Keratinocyte (primary cell): ENCODE results near the gene TGDS. TPM values are rescaled to one million over a fixed set of nuclear protein-coding genes. Genes with fewer than 3 reads are reported as not detected.

Source experiments
- DNase-seq: peaks from one replicate; pipeline ENCODE4 v3.0.0-alpha.2; 2011; ENCODE audit warnings: low read depth, missing footprints, low spot score
- FAIRE-seq: peaks from 2 replicates; lab custom pipeline; 2011; peaks lifted over from hg19 to GRCh38; lab: Jason Lieb, UNC
- H2AFZ ChIP-seq: 2 replicates; pipeline ENCODE4 v1.6.0; 2012; ENCODE audit warnings: low read length, control low read depth, inconsistent platforms; ENCODE audit not compliant: control insufficient read depth
- H3K27ac ChIP-seq: 2 replicates; pipeline ENCODE4 v1.5.1; 2011; ENCODE audit warnings: low read length; ENCODE audit not compliant: control insufficient read depth, insufficient read depth
- H3K27me3 ChIP-seq: 3 replicates; pipeline ENCODE4 v1.6.0; 2011; ENCODE audit warnings: low read length; ENCODE audit not compliant: control insufficient read depth, insufficient read depth; ENCODE audit errors: extremely low read depth
- H3K36me3 ChIP-seq, 2 experiments: 2 replicates in 1 of 2; 3 replicates in 1 of 2; pipeline ENCODE4 v1.5.1; 2011; ENCODE audit warnings: low read length in 2 of 2, mild to moderate bottlenecking in 1 of 2; ENCODE audit not compliant: control insufficient read depth in 2 of 2, insufficient read depth in 2 of 2; ENCODE audit errors: extremely low read depth in 1 of 2
- H3K4me1 ChIP-seq: 3 replicates; pipeline ENCODE4 v1.5.1; 2011; ENCODE audit warnings: low read length; ENCODE audit not compliant: control insufficient read depth, insufficient read depth; ENCODE audit errors: extremely low read depth
- H3K4me2 ChIP-seq: 3 replicates; pipeline ENCODE4 v1.6.0; 2011; ENCODE audit warnings: low read depth, low read length; ENCODE audit not compliant: control insufficient read depth, insufficient read depth; ENCODE audit errors: extremely low read depth
- H3K4me3 ChIP-seq, 3 experiments: fragments of 200-600 bp in 1 of 3; sonication (generic) in 1 of 3; 2 replicates in 2 of 3; 3 replicates in 1 of 3; pipeline ENCODE4 v1.5.1; 2011 to 2016; ENCODE audit warnings: low read length in 3 of 3, mild to moderate bottlenecking in 3 of 3, control low read depth in 2 of 3, inconsistent platforms in 1 of 3, low read depth in 1 of 3, mixed read lengths in 1 of 3, mixed run types in 1 of 3, moderate library complexity in 1 of 3; ENCODE audit not compliant: control insufficient read depth in 2 of 3, insufficient read depth in 2 of 3; ENCODE audit errors: extremely low read depth in 1 of 3
- H3K79me2 ChIP-seq: 2 replicates; pipeline ENCODE4 v1.6.0; 2012; ENCODE audit warnings: low read length; ENCODE audit not compliant: control insufficient read depth, insufficient read depth
- H3K9ac ChIP-seq: 3 replicates; pipeline ENCODE4 v1.6.0; 2011; ENCODE audit warnings: low read length; ENCODE audit not compliant: control insufficient read depth, insufficient read depth; ENCODE audit errors: extremely low read depth
- H3K9me1 ChIP-seq: 3 replicates; pipeline ENCODE4 v1.6.0; 2011; ENCODE audit warnings: low read length; ENCODE audit not compliant: control insufficient read depth, insufficient read depth; ENCODE audit errors: extremely low read depth
- H3K9me3 ChIP-seq: 2 replicates; pipeline ENCODE4 v1.5.1; 2012; ENCODE audit warnings: low read depth, low read length; ENCODE audit not compliant: control insufficient read depth
- H4K20me1 ChIP-seq: 3 replicates; pipeline ENCODE4 v1.6.0; 2011; ENCODE audit warnings: low read length; ENCODE audit not compliant: control insufficient read depth, insufficient read depth; ENCODE audit errors: extremely low read depth
- EZH2 ChIP-seq: IDR thresholded peaks from one replicate; pipeline ENCODE4 v1.6.1; 2012; ENCODE audit warnings: inconsistent platforms, mild to moderate bottlenecking, low read length, moderate library complexity
- dilution Hi-C: fragments of 300-500 bp; cut with MboI; formaldehyde crosslinking; loops from one replicate; pipeline ENCODE4 v1.7.0; 2020; ENCODE audit warnings: low sequenced_read_pairs; ENCODE audit not compliant: extremely low pct_ligation_motif_present
- polyA plus RNA-seq, 5 experiments: library from polyadenylated mRNA; depleted of rRNA in 3 of 5; stranded (reverse) in 3 of 5; stranded (forward) in 1 of 5; unstranded in 1 of 5; fragments of >200 nt; gene quantifications; 1 replicate in 1 of 5; 2 replicates in 3 of 5; 3 replicates in 1 of 5; pipeline versions ENCODE4 v1.2.1 to v1.2.3, GENCODE V29; 2011 to 2012; ENCODE audit warnings: missing spikeins in 2 of 5, low read depth in 1 of 5, low replicate concordance in 1 of 5
- TF ChIP-seq, protein P1 (sequence below), 3 experiments: IDR thresholded peaks in 1 of 3; conservative IDR thresholded peaks in 1 of 3; optimal IDR thresholded peaks in 1 of 3; 2 replicates in 2 of 3; 3 replicates in 1 of 3; pipeline versions ENCODE3 to v1.5.1; 2011; ENCODE audit warnings: low read length in 3 of 3, mild to moderate bottlenecking in 3 of 3, moderate library complexity in 2 of 3, control low read depth in 1 of 3, inconsistent platforms in 1 of 3; ENCODE audit not compliant: insufficient read depth in 2 of 3; ENCODE audit errors: extremely low read depth in 1 of 3

Gene TGDS
- polyA plus RNA-seq, 1 donor (not counting 4 experiments of a cell fraction or from before 2014, with no cell fraction given) = 19.4 TPM

DNA sequence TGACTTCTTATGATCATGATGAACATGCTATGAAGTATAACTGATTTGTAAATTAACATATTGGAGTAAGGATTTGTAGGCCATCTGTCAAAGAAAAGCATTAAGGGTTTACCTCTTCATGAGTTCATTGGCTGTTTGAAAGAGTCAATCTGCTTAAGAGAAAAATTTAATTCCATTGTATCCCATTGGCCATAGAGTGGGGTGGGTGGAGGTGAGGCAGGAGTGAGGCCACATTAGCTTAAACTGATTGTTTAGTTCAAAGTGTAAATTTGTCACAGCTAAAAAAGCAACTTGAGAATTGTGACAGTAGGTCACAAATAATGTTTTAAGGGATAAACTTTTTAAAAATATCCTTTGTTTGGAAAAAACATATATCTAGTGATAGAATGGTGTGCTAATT is 17.1 kb upstream of the TGDS start:
- no peak overlapping the region for H3K27ac ChIP-seq
- TF ChIP-seq, protein P1, sequence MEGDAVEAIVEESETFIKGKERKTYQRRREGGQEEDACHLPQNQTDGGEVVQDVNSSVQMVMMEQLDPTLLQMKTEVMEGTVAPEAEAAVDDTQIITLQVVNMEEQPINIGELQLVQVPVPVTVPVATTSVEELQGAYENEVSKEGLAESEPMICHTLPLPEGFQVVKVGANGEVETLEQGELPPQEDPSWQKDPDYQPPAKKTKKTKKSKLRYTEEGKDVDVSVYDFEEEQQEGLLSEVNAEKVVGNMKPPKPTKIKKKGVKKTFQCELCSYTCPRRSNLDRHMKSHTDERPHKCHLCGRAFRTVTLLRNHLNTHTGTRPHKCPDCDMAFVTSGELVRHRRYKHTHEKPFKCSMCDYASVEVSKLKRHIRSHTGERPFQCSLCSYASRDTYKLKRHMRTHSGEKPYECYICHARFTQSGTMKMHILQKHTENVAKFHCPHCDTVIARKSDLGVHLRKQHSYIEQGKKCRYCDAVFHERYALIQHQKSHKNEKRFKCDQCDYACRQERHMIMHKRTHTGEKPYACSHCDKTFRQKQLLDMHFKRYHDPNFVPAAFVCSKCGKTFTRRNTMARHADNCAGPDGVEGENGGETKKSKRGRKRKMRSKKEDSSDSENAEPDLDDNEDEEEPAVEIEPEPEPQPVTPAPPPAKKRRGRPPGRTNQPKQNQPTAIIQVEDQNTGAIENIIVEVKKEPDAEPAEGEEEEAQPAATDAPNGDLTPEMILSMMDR (optimal IDR thresholded peaks at IDR 0.05 in 1 of 3, IDR thresholded peaks at IDR 0.05 in 1 of 3, conservative IDR thresholded peaks at IDR 0.05 in 1 of 3; ENCODE audit: extremely low read depth in 1 of 3, insufficient read depth in 2 of 3, low read length in 3 of 3) = no peak
- TF ChIP-seq EZH2 = no peak
- no peaks in the 10 kb centered on the region for H3K27me3 ChIP-seq
- peaks cover 2 to 5% of the 10 kb centered on the region in 2 experiments for H3K36me3 ChIP-seq
- H4K20me1 ChIP-seq = no peaks in the 10 kb centered on the region
- no peaks in the 10 kb centered on the region for H3K9me3 ChIP-seq
- H3K4me1 ChIP-seq = no peaks in the 10 kb centered on the region
- no peak overlapping the region for H3K9ac ChIP-seq
- H3K4me3 ChIP-seq = no peak overlapping the region
- H3K79me2 ChIP-seq = peaks cover 3% of the 10 kb centered on the region
- FAIRE-seq = no peak
- dilution Hi-C loops = no loop called here
- no peak for DNase-seq
- H3K4me2 ChIP-seq = no peak overlapping the region
- no peak overlapping the region for H2AFZ ChIP-seq
- H3K9me1 ChIP-seq = no peaks in the 10 kb centered on the region

- no peak overlapping the region for H3K27ac ChIP-seq
- no peak overlapping the region for H3K9ac ChIP-seq
- FAIRE-seq (no peak), DNase-seq (no peak)
- dilution Hi-C loops = no loop called here
- no peaks in the 10 kb centered on the region for H3K9me3 ChIP-seq
- H3K4me3 ChIP-seq = no peak overlapping the region
- no peak overlapping the region for H3K4me2 ChIP-seq
- no peak overlapping the region for H2AFZ ChIP-seq
- H3K4me1 ChIP-seq = no peaks in the 10 kb centered on the region
- H3K79me2 ChIP-seq = peaks cover 6% of the 10 kb centered on the region
- H3K36me3 ChIP-seq = peaks cover 0 to 5% of the 10 kb centered on the region in 2 experiments
- no peaks in the 10 kb centered on the region for H3K27me3 ChIP-seq
- H3K9me1 ChIP-seq = no peaks in the 10 kb centered on the region
- no peaks in the 10 kb centered on the region for H4K20me1 ChIP-seq
- TF ChIP-seq, protein P1 (optimal IDR thresholded peaks at IDR 0.05 in 1 of 3, IDR thresholded peaks at IDR 0.05 in 1 of 3, conservative IDR thresholded peaks at IDR 0.05 in 1 of 3; ENCODE audit: extremely low read depth in 1 of 3, insufficient read depth in 2 of 3, low read length in 3 of 3) = no peak
- no peak for TF ChIP-seq EZH2
These were observed 16.1 kb upstream of the TGDS start for GRCh38 chr13:94612050-94612449.
